ENCODE measurements around the gene FRMD4B. TPM values are rescaled to one million over a fixed set of nuclear protein-coding genes. Genes with fewer than 3 reads are reported as not detected.
A peak's percentile ranks its signal among the peaks of the same experiment; 100 is the strongest.

Gene FRMD4B
- total RNA-seq, 6 donors from 2014 or later: 48.0 to 136 (median 62.8) TPM

- WGBS, 2 donors: 58 to 73% methylated on average over 5 of the region's 5 CpGs
- peaks cover 9 to 17% (median 12%) of the 10 kb centered on the region in 4 donors for H3K4me1 ChIP-seq
- TF ChIP-seq CTCF (IDR thresholded peaks at IDR 0.05) (no peak), POLR2AphosphoS5 (IDR thresholded peaks at IDR 0.05) (no peak), POLR2A (IDR thresholded peaks at IDR 0.05) (no peak), EP300 (IDR thresholded peaks at IDR 0.05) (no peak)
- H3K4me3 ChIP-seq: no peak overlapping the region
- H3K36me3 ChIP-seq: peaks cover 0 to 15% (median 1%) of the 10 kb centered on the region in 4 donors
- H3K27ac ChIP-seq: no peak overlapping the region
- H3K9me3 ChIP-seq: no peaks in the 10 kb centered on the region
- ATAC-seq (ENCODE audit: low FRiP score in 2 of 2) (no peak), DNase-seq (no peak)
- no peaks in the 10 kb centered on the region for H3K27me3 ChIP-seq
Observed at GRCh38 chr3:69203631-69204314, 182.1 kb downstream of the FRMD4B start.

- ATAC-seq (ENCODE audit: low FRiP score in 2 of 2) (no peak), DNase-seq (peak in 1 of 2 donors; percentile 41)
- WGBS, 2 donors: 81 to 84% methylated on average over 10 of the region's 10 CpGs
Observed at GRCh38 chr3:69201658-69202057, 184.2 kb downstream of the FRMD4B start.

GRCh38 chr3:69200384-69201068 is 185.4 kb downstream of the FRMD4B start:
- peak overlapping the region; percentile 65 to 84 (median 70) for H3K27ac ChIP-seq
- peak overlapping the region in 2 of 4 donors; percentile 43 for H3K4me3 ChIP-seq
- peak; percentile 69 to 70 for ATAC-seq (ENCODE audit: low FRiP score in 2 of 2)
- TF ChIP-seq CTCF (IDR thresholded peaks at IDR 0.05) (no peak), POLR2A (IDR thresholded peaks at IDR 0.05) (peak in 1 of 4 donors; percentile 12)
- WGBS, 2 donors: 43 to 50% methylated on average over 10 of the region's 10 CpGs
- peaks cover 2 to 24% (median 6%) of the 10 kb centered on the region in 4 donors for H3K36me3 ChIP-seq
- DNase-seq: peak in 1 of 2 donors; percentile 58
- no peaks in the 10 kb centered on the region for H3K27me3 ChIP-seq
- H3K4me1 ChIP-seq: peaks cover 9 to 17% (median 12%) of the 10 kb centered on the region in 4 donors
- H3K9me3 ChIP-seq: no peaks in the 10 kb centered on the region

More at GRCh38 chr3:69201658-69202057, 184.2 kb downstream of the FRMD4B start:
- Histone ChIP-seq H3K27ac (no peak overlapping the region), H3K27me3 (no peaks in the 10 kb centered on the region), H3K4me3 (no peak overlapping the region), H3K9me3 (no peaks in the 10 kb centered on the region), H3K4me1 (peaks cover 9 to 17% (median 12%) of the 10 kb centered on the region in 4 donors), H3K36me3 (peaks cover under 1 to 17% (median 3%) of the 10 kb centered on the region in 4 donors)
- no peak for TF ChIP-seq POLR2AphosphoS5 (IDR thresholded peaks at IDR 0.05)
- no peak for TF ChIP-seq CTCF (IDR thresholded peaks at IDR 0.05)
- no peak for TF ChIP-seq POLR2A (IDR thresholded peaks at IDR 0.05)
- no peak for TF ChIP-seq EP300 (IDR thresholded peaks at IDR 0.05)

- DNase-seq (no peak), ATAC-seq (ENCODE audit: low FRiP score in 2 of 2) (no peak)
- peak overlapping the region in 3 of 4 donors; percentile 17 to 43 (median 43) for H3K4me3 ChIP-seq
- H3K27me3 ChIP-seq: no peaks in the 10 kb centered on the region
- 59 to 63% methylated on average over 6 of the region's 6 CpGs for WGBS, 2 donors
- H3K4me1 ChIP-seq: peaks cover 9 to 17% (median 13%) of the 10 kb centered on the region in 4 donors
- no peak for TF ChIP-seq POLR2A (IDR thresholded peaks at IDR 0.05)
- no peak for TF ChIP-seq CTCF (IDR thresholded peaks at IDR 0.05)
- TF ChIP-seq EP300 (IDR thresholded peaks at IDR 0.05): no peak
- TF ChIP-seq POLR2AphosphoS5 (IDR thresholded peaks at IDR 0.05): no peak
- no peaks in the 10 kb centered on the region for H3K9me3 ChIP-seq
- H3K36me3 ChIP-seq: peaks cover 5 to 30% (median 7%) of the 10 kb centered on the region in 4 donors
- peak overlapping the region; percentile 65 to 84 (median 70) for H3K27ac ChIP-seq
Observed at GRCh38 chr3:69199942-69200341, 185.9 kb downstream of the FRMD4B start.

Data from upper lobe of left lung (tissue), 6 donors.